Smooth muscle cell (in vitro differentiated cells): ENCODE data around the gene PITPNC1. TPM values are rescaled to one million over a fixed set of nuclear protein-coding genes. Genes with fewer than 3 reads are reported as not detected.

Experiments used
- DNase-seq: peaks from one replicate; lab custom pipeline; 2025; ENCODE audit not compliant: unreplicated experiment; lab: John Stamatoyannopoulos, UW
- H2AFZ ChIP-seq: fragments of 200-600 bp; sonication (generic); 2 replicates; pipeline ENCODE4 v1.6.0; 2016; ENCODE audit warnings: antibody characterized with exemption, low read depth, mild to moderate bottlenecking
- H3F3A ChIP-seq: fragments of 200-600 bp; sonication (generic); 2 replicates; pipeline ENCODE4 v1.6.0; 2017; ENCODE audit warnings: antibody characterized with exemption, low read depth
- H3K27ac ChIP-seq: fragments of 200-600 bp; sonication (generic); 2 replicates; pipeline ENCODE4 v1.5.1; 2016; ENCODE audit warnings: low read depth, mild to moderate bottlenecking
- H3K27me3 ChIP-seq: fragments of 200-600 bp; sonication (generic); 2 replicates; pipeline ENCODE4 v1.6.1; 2016; ENCODE audit warnings: low read depth, mild to moderate bottlenecking
- H3K36me3 ChIP-seq: fragments of 200-600 bp; sonication (generic); 2 replicates; pipeline ENCODE4 v1.5.1; 2016; ENCODE audit warnings: low read depth
- H3K4me1 ChIP-seq: fragments of 200-600 bp; sonication (generic); 2 replicates; pipeline ENCODE4 v1.5.1; 2016; ENCODE audit warnings: low read depth
- H3K4me2 ChIP-seq: fragments of 200-600 bp; sonication (generic); 2 replicates; pipeline ENCODE4 v1.6.0; 2016; ENCODE audit warnings: mild to moderate bottlenecking
- H3K4me3 ChIP-seq: fragments of 200-600 bp; sonication (generic); 2 replicates; pipeline ENCODE4 v1.5.1; 2016; ENCODE audit warnings: mild to moderate bottlenecking
- H3K79me2 ChIP-seq: fragments of 200-600 bp; sonication (generic); 2 replicates; pipeline ENCODE4 v1.6.0; 2016; ENCODE audit warnings: low read depth, mild to moderate bottlenecking
- H3K9ac ChIP-seq: fragments of 200-600 bp; sonication (generic); 2 replicates; pipeline ENCODE4 v1.6.0; 2016; ENCODE audit warnings: low read depth
- H3K9me3 ChIP-seq: fragments of 200-600 bp; sonication (generic); replicated peaks from 2 replicates; pipeline ENCODE4 v1.5.1; 2016; ENCODE audit warnings: low read depth
- H4K20me1 ChIP-seq: fragments of 200-600 bp; sonication (generic); 2 replicates; pipeline ENCODE4 v1.6.0; 2016; ENCODE audit warnings: low read depth
- CTCF ChIP-seq: fragments of 200-600 bp; sonication (generic); IDR thresholded peaks from 2 replicates; pipeline ENCODE4 v1.5.1; 2017; ENCODE audit warnings: borderline replicate concordance, mild to moderate bottlenecking, antibody characterized with exemption; ENCODE audit not compliant: insufficient read depth, poor library complexity, severe bottlenecking
- WGBS: methylation state at CpG from one replicate; pipeline ENCODE4 v1.1.7; 2016; ENCODE audit warnings: low lambda C conversion rate; 5-methylcytosine and 5-hydroxymethylcytosine counted together
- polyA plus RNA-seq: library from polyadenylated mRNA; unstranded; fragments of >200 nt; fragmentation: Nextera tagmentation; extraction: Ambion mirVana; gene quantifications from 2 replicates; pipeline ENCODE4 v1.2.1, GENCODE V29; 2016
- total RNA-seq: library from RNA; depleted of rRNA; stranded (reverse); fragments of >200 nt; gene quantifications from 2 replicates; pipeline ENCODE4 v1.2.3, GENCODE V29; 2014

The PITPNC1 gene
- total and polyA plus RNA-seq, 2 experiments from 2014 or later: 9.6 to 12.5 TPM

- peaks cover 50% of the 10 kb centered on the region for H3K36me3 ChIP-seq
Measured at GRCh38 chr17:67347826-67348225, 29.3 kb upstream of the PITPNC1 start.

GRCh38 chr17:67349420-67349819 lies 27.7 kb upstream of the PITPNC1 start:
- peaks cover 20% of the 10 kb centered on the region for H3K79me2 ChIP-seq
- H3F3A ChIP-seq: no peaks in the 10 kb centered on the region
- 100% methylated on average over 1 of the region's 1 CpG for WGBS
- H3K4me3 ChIP-seq: no peak overlapping the region
- H3K36me3 ChIP-seq: peaks cover 37% of the 10 kb centered on the region
- no peak for TF ChIP-seq CTCF
- H3K27ac ChIP-seq: no peak overlapping the region
- no peak overlapping the region for H3K4me2 ChIP-seq
- no peaks in the 10 kb centered on the region for H3K9me3 ChIP-seq
- no peak overlapping the region for H2AFZ ChIP-seq
- no peak for DNase-seq
- no peak overlapping the region for H3K9ac ChIP-seq
- H4K20me1 ChIP-seq: peaks cover 38% of the 10 kb centered on the region
- no peaks in the 10 kb centered on the region for H3K27me3 ChIP-seq
- no peaks in the 10 kb centered on the region for H3K4me1 ChIP-seq

More at GRCh38 chr17:67347826-67348225, 29.3 kb upstream of the PITPNC1 start:
- H3K4me1 ChIP-seq: no peaks in the 10 kb centered on the region
- H2AFZ ChIP-seq: no peak overlapping the region
- 99% methylated on average over 3 of the region's 3 CpGs for WGBS
- H3K27ac ChIP-seq: no peak overlapping the region
- H3K4me2 ChIP-seq: no peak overlapping the region
- peaks cover 29% of the 10 kb centered on the region for H4K20me1 ChIP-seq
- no peak for TF ChIP-seq CTCF
- no peak for DNase-seq
- no peak overlapping the region for H3K9ac ChIP-seq
- H3K9me3 ChIP-seq: no peaks in the 10 kb centered on the region
- peaks cover 14% of the 10 kb centered on the region for H3K79me2 ChIP-seq
- no peak overlapping the region for H3K4me3 ChIP-seq
- no peaks in the 10 kb centered on the region for H3K27me3 ChIP-seq
- no peaks in the 10 kb centered on the region for H3F3A ChIP-seq

- Histone ChIP-seq H3K4me3 (no peak overlapping the region), H3K4me1 (no peaks in the 10 kb centered on the region), H3F3A (no peaks in the 10 kb centered on the region), H3K36me3 (peaks cover 31% of the 10 kb centered on the region), H3K4me2 (no peak overlapping the region), H3K27me3 (no peaks in the 10 kb centered on the region), H2AFZ (no peak overlapping the region), H3K9ac (no peak overlapping the region), H3K27ac (no peak overlapping the region), H3K9me3 (no peaks in the 10 kb centered on the region), H4K20me1 (peaks cover 58% of the 10 kb centered on the region), H3K79me2 (peaks cover 47% of the 10 kb centered on the region)
- no peak for DNase-seq
- TF ChIP-seq CTCF: no peak
- 96% methylated on average over 9 of the region's 10 CpGs for WGBS
Measured at GRCh38 chr17:67353161-67353560, 23.9 kb upstream of the PITPNC1 start.

- no peak for TF ChIP-seq CTCF
- Histone ChIP-seq H3K9me3 (no peaks in the 10 kb centered on the region), H3K27me3 (no peaks in the 10 kb centered on the region), H3K36me3 (peaks cover 23% of the 10 kb centered on the region), H2AFZ (no peak overlapping the region), H3K9ac (no peak overlapping the region), H4K20me1 (peaks cover 64% of the 10 kb centered on the region), H3F3A (no peaks in the 10 kb centered on the region), H3K4me2 (no peak overlapping the region), H3K79me2 (peaks cover 55% of the 10 kb centered on the region), H3K4me3 (no peak overlapping the region), H3K27ac (no peak overlapping the region), H3K4me1 (no peaks in the 10 kb centered on the region)
- WGBS: 83% methylated on average over 8 of the region's 8 CpGs
- no peak for DNase-seq
Measured at GRCh38 chr17:67353929-67354574, 23.0 kb upstream of the PITPNC1 start.
